BLaER1 (cell line): ENCODE data around the gene USH2A.

Experiments
- H3K27ac ChIP-seq: shearing (Covaris generic); formaldehyde crosslinking; 2 replicates; pipeline ENCODE4 v1.8.1; 2022
- H3K27me3 ChIP-seq: shearing (Covaris generic); formaldehyde crosslinking; 2 replicates; pipeline ENCODE4 v1.8.1; 2022
- H3K36me3 ChIP-seq: shearing (Covaris generic); formaldehyde crosslinking; 2 replicates; pipeline ENCODE4 v1.8.1; 2022
- H3K4me1 ChIP-seq: shearing (Covaris generic); formaldehyde crosslinking; 2 replicates; pipeline ENCODE4 v1.8.1; 2022
- H3K4me2 ChIP-seq: shearing (Covaris generic); formaldehyde crosslinking; 2 replicates; pipeline ENCODE4 v1.8.1; 2022
- H3K4me3 ChIP-seq: shearing (Covaris generic); formaldehyde crosslinking; 2 replicates; pipeline ENCODE4 v1.8.1; 2022
- H3K9ac ChIP-seq: shearing (Covaris generic); formaldehyde crosslinking; 2 replicates; pipeline ENCODE4 v1.8.1; 2022
- H3K9me3 ChIP-seq: shearing (Covaris generic); formaldehyde crosslinking; 2 replicates; pipeline ENCODE4 v1.8.1; 2022
- H4K20me1 ChIP-seq: shearing (Covaris generic); formaldehyde crosslinking; 2 replicates; pipeline ENCODE4 v1.8.1; 2022
- Cebpa-rat ChIP-seq: shearing (Covaris generic); IDR thresholded peaks from 2 replicates; pipeline ENCODE4 v1.8.1; 2022

The USH2A gene

DNA sequence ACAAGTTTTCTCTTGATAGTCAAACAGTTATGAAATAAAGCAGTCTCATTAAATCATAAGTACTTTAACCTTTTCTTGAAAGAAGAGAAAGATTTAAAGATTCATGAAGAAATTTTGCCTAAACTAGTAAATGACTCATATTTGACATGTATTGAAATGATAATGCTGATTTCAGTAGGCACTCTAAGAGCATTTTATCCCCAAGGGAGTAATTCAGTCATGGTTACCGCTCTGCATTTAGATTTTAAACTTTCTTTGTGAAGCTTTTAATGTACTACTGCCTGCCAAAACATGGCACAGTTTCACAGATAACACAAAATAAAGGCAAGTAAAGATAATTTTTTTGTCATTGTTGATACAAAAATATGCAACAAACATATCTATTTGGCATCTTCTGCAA, 6.8 kb downstream of the USH2A start:
- H3K36me3 ChIP-seq = no peaks in the 10 kb centered on the region
- no peak for TF ChIP-seq Cebpa-rat
- no peak overlapping the region for H3K9ac ChIP-seq
- H3K9me3 ChIP-seq = no peaks in the 10 kb centered on the region
- H3K4me3 ChIP-seq = no peak overlapping the region
- H3K27me3 ChIP-seq = no peaks in the 10 kb centered on the region
- no peak overlapping the region for H3K27ac ChIP-seq
- H3K4me2 ChIP-seq = no peak overlapping the region
- no peaks in the 10 kb centered on the region for H3K4me1 ChIP-seq
- no peaks in the 10 kb centered on the region for H4K20me1 ChIP-seq

DNA sequence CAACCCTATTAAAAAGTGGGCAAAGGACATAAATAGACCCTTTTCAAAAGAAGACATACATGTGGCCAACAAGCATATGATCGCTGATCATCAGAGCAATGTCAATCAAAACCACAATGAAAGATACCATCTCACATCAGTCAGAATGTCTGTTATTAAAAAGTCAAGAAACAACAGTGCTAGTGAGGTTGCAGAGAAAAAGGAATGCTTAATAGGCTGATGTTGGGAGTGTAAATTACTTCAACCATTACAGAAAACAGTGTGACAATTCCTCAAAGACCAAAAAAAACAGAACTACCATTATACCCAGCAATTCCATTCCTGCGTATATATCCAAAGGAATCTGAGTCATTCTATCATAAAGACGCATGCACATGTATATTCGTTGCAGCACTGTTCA, 13.2 kb downstream of the USH2A start:
- Histone ChIP-seq H3K4me3 (no peak overlapping the region), H3K9me3 (no peaks in the 10 kb centered on the region), H4K20me1 (no peaks in the 10 kb centered on the region), H3K27me3 (no peaks in the 10 kb centered on the region), H3K9ac (no peak overlapping the region), H3K4me2 (no peak overlapping the region), H3K27ac (no peak overlapping the region), H3K36me3 (no peaks in the 10 kb centered on the region), H3K4me1 (no peaks in the 10 kb centered on the region)
- TF ChIP-seq Cebpa-rat = no peak

DNA sequence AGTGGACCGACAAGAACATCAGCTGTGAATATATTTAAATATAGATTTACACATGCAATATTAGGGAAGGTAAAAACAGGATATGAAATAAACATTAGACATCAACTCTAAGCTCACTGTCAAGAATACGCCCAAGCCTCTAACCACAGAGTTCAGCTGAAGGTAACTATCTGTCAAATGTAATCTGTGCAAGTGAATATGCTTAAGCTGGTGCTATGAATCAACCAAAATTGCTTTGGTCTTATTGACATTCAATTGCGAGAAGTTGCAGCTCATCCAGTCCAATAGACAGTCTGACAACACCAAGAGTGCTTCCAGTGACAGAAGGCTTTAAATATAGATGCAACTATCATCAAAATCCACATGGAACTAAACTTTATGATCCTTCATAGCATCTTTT, 32.3 kb downstream of the USH2A start:
- H3K4me2 ChIP-seq = no peak overlapping the region
- no peaks in the 10 kb centered on the region for H3K36me3 ChIP-seq
- no peak for TF ChIP-seq Cebpa-rat
- no peaks in the 10 kb centered on the region for H3K9me3 ChIP-seq
- H3K27ac ChIP-seq = no peak overlapping the region
- H3K4me3 ChIP-seq = no peak overlapping the region
- no peak overlapping the region for H3K9ac ChIP-seq
- H3K27me3 ChIP-seq = no peaks in the 10 kb centered on the region
- no peaks in the 10 kb centered on the region for H3K4me1 ChIP-seq
- H4K20me1 ChIP-seq = no peaks in the 10 kb centered on the region

DNA sequence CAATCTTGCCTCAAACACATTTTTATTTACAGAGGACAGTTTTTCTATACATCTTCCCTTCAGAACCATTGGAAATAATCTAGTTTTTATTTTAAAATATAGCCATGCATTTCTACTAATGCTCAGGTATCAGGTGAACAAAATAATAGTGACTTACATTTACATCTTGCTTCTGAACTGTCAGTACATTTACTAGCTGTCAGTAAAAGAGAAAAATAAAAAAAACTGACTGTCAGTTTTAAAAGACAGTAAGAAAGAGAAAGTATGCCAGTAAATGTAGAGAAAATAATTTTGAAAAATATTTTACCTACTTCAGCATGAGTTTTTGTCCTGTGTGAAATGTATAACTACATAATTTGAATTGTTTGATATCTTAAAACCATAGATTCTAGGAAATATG, 33.5 kb downstream of the USH2A start:
- Histone ChIP-seq H3K4me1 (no peaks in the 10 kb centered on the region), H3K9ac (no peak overlapping the region), H4K20me1 (no peaks in the 10 kb centered on the region), H3K9me3 (no peaks in the 10 kb centered on the region), H3K27ac (no peak overlapping the region), H3K4me3 (no peak overlapping the region), H3K27me3 (no peaks in the 10 kb centered on the region), H3K4me2 (no peak overlapping the region), H3K36me3 (no peaks in the 10 kb centered on the region)
- TF ChIP-seq Cebpa-rat = no peak

DNA sequence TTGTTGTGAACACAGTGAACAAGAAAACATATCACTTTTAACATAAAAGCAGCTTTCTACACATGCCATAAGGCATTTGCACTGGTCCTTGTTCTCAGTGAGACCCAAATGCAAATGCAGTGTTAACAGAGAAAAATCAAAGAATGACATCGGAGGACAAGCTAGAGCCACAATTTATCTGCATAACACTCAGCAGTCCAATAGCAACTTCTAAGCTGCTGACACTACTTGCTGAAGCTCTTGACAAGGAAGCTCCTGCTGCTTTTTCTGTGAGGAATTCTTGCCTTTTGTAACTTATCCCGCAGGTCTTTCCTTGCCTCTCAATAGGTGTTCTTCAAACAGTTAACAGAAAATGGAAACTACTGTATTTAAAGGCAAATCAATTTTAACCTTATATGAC, 34.7 kb downstream of the USH2A start:
- Histone ChIP-seq H3K36me3 (no peaks in the 10 kb centered on the region), H4K20me1 (no peaks in the 10 kb centered on the region), H3K4me1 (no peaks in the 10 kb centered on the region), H3K9me3 (no peaks in the 10 kb centered on the region), H3K9ac (no peak overlapping the region), H3K4me3 (no peak overlapping the region), H3K27ac (no peak overlapping the region), H3K27me3 (no peaks in the 10 kb centered on the region), H3K4me2 (no peak overlapping the region)
- no peak for TF ChIP-seq Cebpa-rat

- no peaks in the 10 kb centered on the region for H3K9me3 ChIP-seq
- no peak for TF ChIP-seq Cebpa-rat
- no peak overlapping the region for H3K9ac ChIP-seq
- no peaks in the 10 kb centered on the region for H3K27me3 ChIP-seq
- no peak overlapping the region for H3K27ac ChIP-seq
- H3K36me3 ChIP-seq = no peaks in the 10 kb centered on the region
- no peak overlapping the region for H3K4me3 ChIP-seq
- no peaks in the 10 kb centered on the region for H4K20me1 ChIP-seq
- no peaks in the 10 kb centered on the region for H3K4me1 ChIP-seq
- H3K4me2 ChIP-seq = no peak overlapping the region
Measured at GRCh38 chr1:216387782-216388181, 35.5 kb downstream of the USH2A start.

DNA sequence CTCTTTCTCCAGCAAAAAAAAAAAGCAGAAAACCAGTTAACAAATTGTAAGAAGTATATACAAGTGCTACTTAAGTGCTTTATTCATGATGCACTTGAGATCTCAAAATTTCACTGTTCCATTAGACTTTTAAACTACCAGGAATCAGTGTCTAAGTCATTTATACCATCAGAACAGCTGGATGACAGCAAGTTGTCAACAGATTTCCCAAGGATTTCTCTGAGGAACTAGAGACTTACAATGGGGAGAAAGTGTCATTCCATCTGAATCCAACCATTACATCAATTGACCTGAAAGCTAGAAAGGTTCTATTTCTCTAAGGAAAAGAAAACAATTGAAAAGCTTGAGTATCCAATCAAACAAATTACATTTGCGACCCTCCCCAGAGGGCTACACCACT, 43.8 kb downstream of the USH2A start:
- H3K4me2 ChIP-seq = no peak overlapping the region
- H3K9me3 ChIP-seq = no peaks in the 10 kb centered on the region
- no peak overlapping the region for H3K4me3 ChIP-seq
- no peak for TF ChIP-seq Cebpa-rat
- H3K4me1 ChIP-seq = no peaks in the 10 kb centered on the region
- H3K9ac ChIP-seq = no peak overlapping the region
- H3K36me3 ChIP-seq = no peaks in the 10 kb centered on the region
- no peak overlapping the region for H3K27ac ChIP-seq
- no peaks in the 10 kb centered on the region for H3K27me3 ChIP-seq
- H4K20me1 ChIP-seq = no peaks in the 10 kb centered on the region

GRCh38 chr1:216368249-216368648, 55.0 kb downstream of the USH2A start:
- no peak for TF ChIP-seq Cebpa-rat
- Histone ChIP-seq H3K9ac (no peak overlapping the region), H3K4me3 (no peak overlapping the region), H3K9me3 (no peaks in the 10 kb centered on the region), H3K27ac (no peak overlapping the region), H3K36me3 (no peaks in the 10 kb centered on the region), H4K20me1 (no peaks in the 10 kb centered on the region), H3K4me2 (no peak overlapping the region), H3K4me1 (no peaks in the 10 kb centered on the region), H3K27me3 (no peaks in the 10 kb centered on the region)

GRCh38 chr1:216366979-216367378, 56.3 kb downstream of the USH2A start:
- no peak for TF ChIP-seq Cebpa-rat
- Histone ChIP-seq H4K20me1 (no peaks in the 10 kb centered on the region), H3K9me3 (no peaks in the 10 kb centered on the region), H3K27me3 (no peaks in the 10 kb centered on the region), H3K9ac (no peak overlapping the region), H3K4me3 (no peak overlapping the region), H3K4me2 (no peak overlapping the region), H3K36me3 (no peaks in the 10 kb centered on the region), H3K4me1 (no peaks in the 10 kb centered on the region), H3K27ac (no peak overlapping the region)

DNA sequence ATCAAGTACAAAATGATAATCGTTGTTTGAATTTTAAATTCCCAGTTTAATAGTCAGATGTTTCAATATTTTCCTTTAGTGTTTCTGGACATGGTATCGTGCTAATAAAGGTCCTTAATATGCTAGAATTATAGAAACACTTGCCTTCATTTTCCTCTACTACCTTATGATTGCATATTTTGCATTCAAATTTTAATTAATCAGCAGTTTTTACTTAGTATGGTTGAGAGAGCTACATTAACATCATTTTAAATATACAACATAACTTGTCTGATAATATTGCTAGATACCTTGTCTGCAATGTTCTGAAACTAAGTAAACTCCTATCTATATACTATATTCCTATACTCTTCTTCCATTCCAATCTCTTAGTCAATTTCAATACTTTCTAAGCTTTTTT, 66.3 kb downstream of the USH2A start:
- no peaks in the 10 kb centered on the region for H3K9me3 ChIP-seq
- H3K27ac ChIP-seq = no peak overlapping the region
- H3K36me3 ChIP-seq = no peaks in the 10 kb centered on the region
- H3K27me3 ChIP-seq = no peaks in the 10 kb centered on the region
- no peaks in the 10 kb centered on the region for H4K20me1 ChIP-seq
- H3K9ac ChIP-seq = no peak overlapping the region
- H3K4me2 ChIP-seq = no peak overlapping the region
- no peak overlapping the region for H3K4me3 ChIP-seq
- H3K4me1 ChIP-seq = no peaks in the 10 kb centered on the region
- TF ChIP-seq Cebpa-rat = no peak

DNA sequence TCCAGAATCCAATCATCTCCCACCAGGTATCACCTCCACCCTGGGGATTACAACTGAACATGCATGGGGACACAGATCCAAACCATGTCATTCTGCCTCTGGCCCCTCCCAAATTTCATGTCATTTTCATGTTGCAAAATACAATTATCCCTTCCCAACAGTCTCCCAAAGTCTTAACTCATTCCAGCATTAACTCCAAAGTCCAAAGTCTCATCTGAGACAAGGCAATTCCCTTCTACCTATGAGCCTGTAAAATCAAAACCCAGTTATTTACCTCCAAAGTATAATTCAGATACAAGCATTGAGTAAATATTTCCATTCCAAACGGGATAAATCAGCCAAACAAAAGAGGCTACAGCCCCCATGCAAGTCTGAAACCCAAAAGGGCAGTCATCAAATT, 73.1 kb downstream of the USH2A start:
- Histone ChIP-seq H4K20me1 (no peaks in the 10 kb centered on the region), H3K9me3 (no peaks in the 10 kb centered on the region), H3K36me3 (no peaks in the 10 kb centered on the region), H3K4me1 (no peaks in the 10 kb centered on the region), H3K4me2 (no peak overlapping the region), H3K27ac (no peak overlapping the region), H3K4me3 (no peak overlapping the region), H3K9ac (no peak overlapping the region), H3K27me3 (no peaks in the 10 kb centered on the region)
- no peak for TF ChIP-seq Cebpa-rat
